NB4 (cell line): Measurements from ENCODE around the gene TRAF3.

Source experiments
- CTCF ChIP-seq: IDR thresholded peaks from one replicate; pipeline ENCODE4 v1.5.1; 2012; ENCODE audit warnings: low read depth, low read length
- POLR2A ChIP-seq: IDR thresholded peaks from 2 replicates; pipeline ENCODE4 v1.6.1; 2011; ENCODE audit warnings: mild to moderate bottlenecking; ENCODE audit not compliant: insufficient read length; ENCODE audit errors: extremely low read depth

GRCh38 chr14:102911541-102911951, 134.3 kb downstream of the TRAF3 start:
- TF ChIP-seq CTCF (no peak), POLR2A (no peak)
